Testis (tissue), 3 donors: ENCODE data around the gene ERBB2. TPM values are rescaled to one million over a fixed set of nuclear protein-coding genes. Genes with fewer than 3 reads are reported as not detected.

Source experiments
- DNase-seq: peaks from one replicate; pipeline ENCODE4 v3.0.0-alpha.2; 2019
- H3K27ac ChIP-seq, 2 donors: fragments of 200-600 bp; sonication (generic); one replicate each; pipeline ENCODE4 v1.5.1; 2019
- H3K27me3 ChIP-seq: fragments of 200-600 bp; sonication (generic); one replicate; pipeline ENCODE4 v1.5.1; 2019
- H3K36me3 ChIP-seq: fragments of 200-600 bp; sonication (generic); one replicate; pipeline ENCODE4 v1.5.1; 2017; ENCODE audit warnings: low read depth; ENCODE audit errors: missing control alignments
- H3K4me1 ChIP-seq: fragments of 200-600 bp; sonication (generic); one replicate; pipeline ENCODE4 v1.5.1; 2019
- H3K4me3 ChIP-seq, 2 donors: fragments of 200-600 bp; sonication (generic); one replicate each; pipeline ENCODE4 v1.5.1; 2017 to 2019
- H3K9me3 ChIP-seq: fragments of 200-600 bp; sonication (generic); one replicate; pipeline ENCODE4 v1.5.1; 2017
- CTCF ChIP-seq, 3 experiments: fragments of 450-650 bp in 2 of 3; fragments of 200-600 bp in 1 of 3; sonication (generic) in 1 of 3; IDR thresholded peaks; one replicate each; pipeline ENCODE4 v1.5.1; 2016 to 2019; ENCODE audit warnings: antibody characterized with exemption in 3 of 3, mild to moderate bottlenecking in 2 of 3, moderate library complexity in 1 of 3
- POLR2A ChIP-seq: fragments of 450-650 bp; IDR thresholded peaks from one replicate; pipeline ENCODE4 v1.6.1; 2017; ENCODE audit warnings: antibody characterized with exemption, mild to moderate bottlenecking, moderate library complexity
- WGBS, 2 donors: methylation state at CpG; one replicate each; pipeline ENCODE4 v1.1.5; 2018; 5-methylcytosine and 5-hydroxymethylcytosine counted together
- intact Hi-C: fragments of 100-400 bp; cut with DNase I; formaldehyde crosslinking; loops from one replicate; pipeline ENCODE4 v1.15.1; 2023; ENCODE audit warnings: low total_unique reads
- polyA plus RNA-seq: library from polyadenylated mRNA; stranded (reverse); fragments of 350-450 nt; fragmentation: Illumina TruSeq; extraction: RNeasy Lipid Tissue Mini Kit (QIAGEN cat#74804); gene quantifications from one replicate; pipeline ENCODE4 v1.2.3, GENCODE V29; 2014; ENCODE audit warnings: low read depth, low replicate concordance; ENCODE audit not compliant: insufficient read depth
- total RNA-seq, 2 donors: library from RNA; depleted of rRNA; stranded (reverse); fragments of >200 nt; gene quantifications; one replicate each; pipeline ENCODE4 v1.2.3, GENCODE V29; 2016

The ERBB2 gene
- total and polyA plus RNA-seq, 3 donors from 2014 or later = 32.1 to 40.0 (median 32.1) TPM

GRCh38 chr17:39675390-39676082 lies 24.3 kb upstream of the ERBB2 start:
- no peak overlapping the region for H3K27ac ChIP-seq
- no peaks in the 10 kb centered on the region for H3K4me1 ChIP-seq
- 78 to 83% methylated on average over 8 to 10 of the region's 10 CpGs for WGBS, 2 donors
- H3K27me3 ChIP-seq = no peaks in the 10 kb centered on the region
- no peak for DNase-seq
- intact Hi-C loops = no loop called here
- H3K4me3 ChIP-seq = no peak overlapping the region
- no peaks in the 10 kb centered on the region for H3K9me3 ChIP-seq
- TF ChIP-seq POLR2A = no peak
- TF ChIP-seq CTCF (IDR thresholded peaks at IDR 0.05) = no peak
- H3K36me3 ChIP-seq = no peaks in the 10 kb centered on the region

GRCh38 chr17:39676198-39676819 lies 23.6 kb upstream of the ERBB2 start:
- no peak overlapping the region for H3K27ac ChIP-seq
- no peaks in the 10 kb centered on the region for H3K4me1 ChIP-seq
- no peaks in the 10 kb centered on the region for H3K27me3 ChIP-seq
- intact Hi-C loops = no loop called here
- DNase-seq = peak; percentile 78
- 32 to 62% methylated on average over 7 of the region's 7 CpGs for WGBS, 2 donors
- H3K9me3 ChIP-seq = no peaks in the 10 kb centered on the region
- H3K36me3 ChIP-seq = no peaks in the 10 kb centered on the region
- TF ChIP-seq CTCF (IDR thresholded peaks at IDR 0.05) (no peak), POLR2A (no peak)
- H3K4me3 ChIP-seq = no peak overlapping the region

- DNase-seq = no peak
- Histone ChIP-seq H3K4me3 (no peak overlapping the region), H3K4me1 (no peaks in the 10 kb centered on the region), H3K9me3 (no peaks in the 10 kb centered on the region), H3K27ac (no peak overlapping the region), H3K27me3 (no peaks in the 10 kb centered on the region), H3K36me3 (no peaks in the 10 kb centered on the region)
- no peak for TF ChIP-seq CTCF (IDR thresholded peaks at IDR 0.05)
- no peak for TF ChIP-seq POLR2A
- WGBS, 2 donors = 79 to 92% methylated on average over 5 to 8 of the region's 8 CpGs
- intact Hi-C loops = no loop called here
These were observed 22.8 kb upstream of the ERBB2 start for GRCh38 chr17:39677072-39677471.

GRCh38 chr17:39677542-39678339 lies 22.1 kb upstream of the ERBB2 start:
- intact Hi-C loops = no loop called here
- no peak for DNase-seq
- H3K27me3 ChIP-seq = no peaks in the 10 kb centered on the region
- TF ChIP-seq CTCF (IDR thresholded peaks at IDR 0.05) = no peak
- TF ChIP-seq POLR2A = no peak
- no peaks in the 10 kb centered on the region for H3K36me3 ChIP-seq
- no peak overlapping the region for H3K4me3 ChIP-seq
- H3K27ac ChIP-seq = no peak overlapping the region
- H3K4me1 ChIP-seq = no peaks in the 10 kb centered on the region
- H3K9me3 ChIP-seq = no peaks in the 10 kb centered on the region
- WGBS, 2 donors = 60 to 70% methylated on average over 13 of the region's 13 CpGs
